GM12892 (cell line): ENCODE measurements around the gene SLC26A5.

Experiments used
- POLR2A ChIP-seq: IDR thresholded peaks from 2 replicates; pipeline ENCODE4 v1.6.1; 2011; ENCODE audit warnings: low read depth, low read length, control low read depth
- POLR2AphosphoS5 ChIP-seq: IDR thresholded peaks from 2 replicates; pipeline ENCODE4 v1.6.1; 2011; ENCODE audit warnings: low read depth, low read length, control low read depth
- TAF1 ChIP-seq: IDR thresholded peaks from 2 replicates; pipeline ENCODE4 v1.6.1; 2011; ENCODE audit warnings: low read depth, mild to moderate bottlenecking, control low read depth, low read length, borderline replicate concordance

DNA sequence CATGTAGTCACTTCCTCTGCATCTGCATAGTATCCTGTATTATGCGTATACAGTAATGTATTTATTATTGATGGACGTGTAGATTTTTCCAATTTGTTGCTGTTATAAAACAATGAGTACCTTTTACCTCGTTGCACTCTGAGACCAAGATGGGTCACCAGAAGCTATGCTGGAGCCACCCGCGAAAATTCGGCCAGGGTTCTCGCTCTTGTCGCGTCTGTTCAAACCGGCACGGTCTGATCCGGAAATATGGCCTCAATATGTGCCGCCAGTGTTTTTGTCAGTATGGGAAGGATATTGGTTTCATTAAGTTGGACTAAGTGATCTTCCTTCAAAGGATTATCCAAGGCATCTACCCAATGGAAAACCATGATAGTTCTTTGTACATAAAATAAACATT is 97.6 kb downstream of the SLC26A5 start:
- TF ChIP-seq POLR2AphosphoS5 (no peak), POLR2A (no peak), TAF1 (no peak)
